DOHH2 (cell line): ENCODE results near the gene HIVEP1.

Experiments used
- CTCF ChIP-seq: fragments of 200-600 bp; sonication (generic); IDR thresholded peaks from one replicate; pipeline ENCODE4 v1.5.1; 2014; ENCODE audit warnings: antibody characterized with exemption, mild to moderate bottlenecking, low read depth, low read length; ENCODE audit not compliant: poor library complexity, severe bottlenecking
- EZH2phosphoT487 ChIP-seq: fragments of 200-600 bp; sonication (generic); IDR thresholded peaks from 2 replicates; pipeline ENCODE4 v1.6.1; 2017; ENCODE audit warnings: borderline replicate concordance, mild to moderate bottlenecking, antibody characterized with exemption, low read length, moderate library complexity, mixed read lengths

- TF ChIP-seq CTCF (no peak), EZH2phosphoT487 (no peak)
Measured at GRCh38 chr6:12030993-12031550, 19.0 kb downstream of the HIVEP1 start.
